ENCODE data around the gene ATP8A2. TPM values are rescaled to one million over a fixed set of nuclear protein-coding genes. Genes with fewer than 3 reads are reported as not detected.

The ATP8A2 gene
- polyA plus RNA-seq, 3 donors: not detected

DNA sequence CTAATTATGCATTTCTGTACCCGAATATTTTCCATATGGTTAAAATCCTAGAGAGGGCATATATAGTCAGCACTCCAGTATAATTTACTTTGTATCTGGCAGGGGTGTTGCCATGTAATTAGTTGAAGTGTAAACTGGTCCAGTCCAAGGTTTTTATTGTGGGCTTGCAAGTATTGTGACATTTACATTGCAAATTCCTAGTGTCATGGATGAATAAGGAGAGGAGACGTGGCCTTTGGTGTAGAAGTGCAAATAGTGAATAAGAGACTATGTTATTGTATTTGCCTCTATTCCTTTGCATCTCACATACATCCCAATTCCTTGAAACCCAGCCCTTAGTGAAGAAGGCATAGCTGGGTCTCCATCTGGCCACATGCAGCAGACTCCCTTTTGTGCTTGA is 330.6 kb downstream of the ATP8A2 start:
- Mint-ChIP-seq H3K4me1 (no peaks in the 10 kb centered on the region), H3K9me3 (peaks cover 1 to 7% (median 3%) of the 10 kb centered on the region in 7 donors), H3K36me3 (no peaks in the 10 kb centered on the region), H3K4me3 (no peak overlapping the region), H3K27ac (no peak overlapping the region), H3K27me3 (ENCODE audit: low read depth in 3 of 3) (peaks cover 0 to 1% (median 0%) of the 10 kb centered on the region in 3 donors)
- no peak overlapping the region for H2AFZ ChIP-seq (ENCODE audit: insufficient read depth, low read depth, low read length, poor library complexity, severe bottlenecking)
- no peaks in the 10 kb centered on the region for H3K4me1 ChIP-seq (ENCODE audit: control insufficient read depth in 1 of 2, insufficient read depth in 2 of 2, low read length in 2 of 2)
- no peaks in the 10 kb centered on the region for H3K36me3 ChIP-seq (replicated peaks in 1 of 2; ENCODE audit: control insufficient read depth in 1 of 2, insufficient read depth in 2 of 2, low read length in 2 of 2)
- H3K9me3 ChIP-seq (replicated peaks in 1 of 2; ENCODE audit: control insufficient read depth in 1 of 2, insufficient read depth in 1 of 2, low read length in 2 of 2): no peaks in the 10 kb centered on the region
- H3K27ac ChIP-seq (ENCODE audit: low read depth in 1 of 2, low read length in 2 of 2): no peak overlapping the region
- no peak overlapping the region for H3K4me3 ChIP-seq (replicated peaks in 1 of 3; ENCODE audit: low read depth in 2 of 3, low read length in 3 of 3)
- no peak for DNase-seq
- no CpG with 5 or more reads among the region's 2 CpGs for WGBS (ENCODE audit: insufficient coverage)
- H3K9ac ChIP-seq (ENCODE audit: insufficient read depth, low read length, poor library complexity, severe bottlenecking): no peak overlapping the region
- intact Hi-C loops (cut with micrococcal nuclease): no loop called here
- no peaks in the 10 kb centered on the region for H4K20me1 ChIP-seq (ENCODE audit: insufficient read depth, low read length)
- no peak for TF ChIP-seq CTCF (IDR thresholded peaks at IDR 0.05)
- H3K4me2 ChIP-seq (replicated peaks; ENCODE audit: extremely low read depth, low read length, poor library complexity, severe bottlenecking): no peak overlapping the region
- no peaks in the 10 kb centered on the region for H3K79me2 ChIP-seq (ENCODE audit: insufficient read depth, low read length)
- no peaks in the 10 kb centered on the region for H3K27me3 ChIP-seq (ENCODE audit: control insufficient read depth in 2 of 2, insufficient read depth in 2 of 2, low read length in 2 of 2)

DNA sequence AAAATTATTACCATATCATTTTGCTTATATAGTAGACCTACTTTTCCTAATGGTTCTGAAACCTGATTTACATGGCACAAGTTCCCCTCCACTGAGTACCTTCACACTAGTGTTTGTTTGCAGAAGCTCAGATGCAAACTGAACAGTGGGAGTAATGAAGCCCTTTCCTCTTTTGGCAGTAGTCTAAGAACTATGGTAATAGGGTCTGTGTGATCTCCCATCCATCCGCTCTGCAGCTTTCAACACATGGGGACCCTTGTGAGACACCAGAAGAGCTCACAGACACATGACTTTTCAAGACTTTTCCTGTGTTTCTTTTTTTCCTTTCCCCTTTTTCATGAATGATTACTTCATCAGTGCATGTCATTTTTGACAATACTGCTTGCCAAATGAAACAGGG is 336.0 kb downstream of the ATP8A2 start:
- Mint-ChIP-seq H3K9me3 (peaks cover 0 to 3% (median 0%) of the 10 kb centered on the region in 7 donors), H3K27me3 (ENCODE audit: low read depth in 3 of 3) (peaks cover 0 to 2% (median 1%) of the 10 kb centered on the region in 3 donors), H3K4me3 (no peak overlapping the region), H3K4me1 (no peaks in the 10 kb centered on the region), H3K36me3 (no peaks in the 10 kb centered on the region), H3K27ac (no peak overlapping the region)
- no peak for TF ChIP-seq CTCF (IDR thresholded peaks at IDR 0.05)
- DNase-seq: no peak
- H3K4me1 ChIP-seq (ENCODE audit: control insufficient read depth in 1 of 2, insufficient read depth in 2 of 2, low read length in 2 of 2): no peaks in the 10 kb centered on the region
- no peak overlapping the region for H3K27ac ChIP-seq (ENCODE audit: low read depth in 1 of 2, low read length in 2 of 2)
- H3K4me3 ChIP-seq (replicated peaks in 1 of 3; ENCODE audit: low read depth in 2 of 3, low read length in 3 of 3): no peak overlapping the region
- no peaks in the 10 kb centered on the region for H3K36me3 ChIP-seq (replicated peaks in 1 of 2; ENCODE audit: control insufficient read depth in 1 of 2, insufficient read depth in 2 of 2, low read length in 2 of 2)
- no peaks in the 10 kb centered on the region for H3K79me2 ChIP-seq (ENCODE audit: insufficient read depth, low read length)
- WGBS (ENCODE audit: insufficient coverage): no CpG with 5 or more reads among the region's 1 CpG
- no peak overlapping the region for H2AFZ ChIP-seq (ENCODE audit: insufficient read depth, low read depth, low read length, poor library complexity, severe bottlenecking)
- intact Hi-C loops (cut with micrococcal nuclease): no loop called here
- H3K4me2 ChIP-seq (replicated peaks; ENCODE audit: extremely low read depth, low read length, poor library complexity, severe bottlenecking): no peak overlapping the region
- no peak overlapping the region for H3K9ac ChIP-seq (ENCODE audit: insufficient read depth, low read length, poor library complexity, severe bottlenecking)
- no peaks in the 10 kb centered on the region for H3K27me3 ChIP-seq (ENCODE audit: control insufficient read depth in 2 of 2, insufficient read depth in 2 of 2, low read length in 2 of 2)
- H3K9me3 ChIP-seq (replicated peaks in 1 of 2; ENCODE audit: control insufficient read depth in 1 of 2, insufficient read depth in 1 of 2, low read length in 2 of 2): peaks cover 0 to 3% of the 10 kb centered on the region in 2 donors
- H4K20me1 ChIP-seq (ENCODE audit: insufficient read depth, low read length): no peaks in the 10 kb centered on the region

Data from CD14-positive monocyte (primary cell).